Occipital lobe (tissue), 2 donors: Measurements from ENCODE around the gene FOXN3. TPM values are rescaled to one million over a fixed set of nuclear protein-coding genes. Genes with fewer than 3 reads are reported as not detected.
"Not testable (repeated sequence)": the region's sequence is repeated elsewhere in the genome, so short reads cannot be mapped to it uniquely, and the experiment has no call there.

Experiments
- DNase-seq: peaks from one replicate; lab custom pipeline; 2025; lab: John Stamatoyannopoulos, UW
- total RNA-seq: library from RNA; depleted of rRNA; stranded (reverse); fragments of >200 nt; gene quantifications from one replicate; pipeline ENCODE4 v1.2.3, GENCODE V29; 2014

FOXN3 gene
- total RNA-seq, 1 donor from 2014 or later = 36.8 TPM

- DNase-seq = no peak
Observed at GRCh38 chr14:89171628-89172027, 245.4 kb downstream of the FOXN3 start.

- no peak for DNase-seq
Observed at GRCh38 chr14:89171168-89171567, 245.9 kb downstream of the FOXN3 start.

DNA sequence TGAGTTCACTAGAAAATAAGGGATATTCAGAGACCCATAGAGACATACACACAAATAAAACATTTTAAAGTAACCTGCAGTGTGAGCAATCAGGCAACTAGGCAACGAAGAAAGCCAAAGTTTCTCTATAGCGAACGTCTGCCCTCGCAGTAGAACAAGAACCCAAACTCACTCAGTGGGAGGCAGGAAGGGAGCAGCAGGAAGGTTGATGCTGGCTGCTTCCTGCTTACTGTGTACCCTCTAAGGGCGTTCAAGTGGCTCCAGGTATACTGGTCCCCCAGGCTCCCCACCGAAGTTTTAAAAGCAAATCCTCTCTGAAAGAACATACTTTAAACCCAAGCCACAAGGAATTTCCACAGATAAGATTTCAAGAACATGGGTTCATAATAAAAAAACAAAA is 249.3 kb downstream of the FOXN3 start:
- no peak for DNase-seq

DNA sequence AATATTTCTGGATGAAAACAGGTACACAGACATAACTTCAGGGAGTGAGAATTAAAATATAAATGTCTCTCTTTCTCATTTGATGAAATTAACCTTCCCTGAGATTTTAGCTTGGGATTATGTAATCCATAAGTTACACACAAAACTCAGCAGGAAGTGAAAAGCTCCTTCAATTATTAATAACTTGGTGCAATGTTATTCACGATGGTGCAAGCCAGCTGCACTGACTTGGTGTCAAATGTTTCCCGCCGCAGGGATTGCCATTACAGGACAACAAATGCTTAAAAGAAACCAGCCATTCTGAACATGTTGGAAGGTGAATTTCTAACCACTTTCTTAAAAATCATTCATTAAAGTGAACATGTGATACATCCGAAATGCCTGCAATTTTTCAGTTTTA is 250.4 kb downstream of the FOXN3 start:
- DNase-seq = no peak

GRCh38 chr14:89165189-89166181 is 251.5 kb downstream of the FOXN3 start:
- DNase-seq = no peak

GRCh38 chr14:89164168-89165073 is 252.6 kb downstream of the FOXN3 start:
- DNase-seq = no peak

DNA sequence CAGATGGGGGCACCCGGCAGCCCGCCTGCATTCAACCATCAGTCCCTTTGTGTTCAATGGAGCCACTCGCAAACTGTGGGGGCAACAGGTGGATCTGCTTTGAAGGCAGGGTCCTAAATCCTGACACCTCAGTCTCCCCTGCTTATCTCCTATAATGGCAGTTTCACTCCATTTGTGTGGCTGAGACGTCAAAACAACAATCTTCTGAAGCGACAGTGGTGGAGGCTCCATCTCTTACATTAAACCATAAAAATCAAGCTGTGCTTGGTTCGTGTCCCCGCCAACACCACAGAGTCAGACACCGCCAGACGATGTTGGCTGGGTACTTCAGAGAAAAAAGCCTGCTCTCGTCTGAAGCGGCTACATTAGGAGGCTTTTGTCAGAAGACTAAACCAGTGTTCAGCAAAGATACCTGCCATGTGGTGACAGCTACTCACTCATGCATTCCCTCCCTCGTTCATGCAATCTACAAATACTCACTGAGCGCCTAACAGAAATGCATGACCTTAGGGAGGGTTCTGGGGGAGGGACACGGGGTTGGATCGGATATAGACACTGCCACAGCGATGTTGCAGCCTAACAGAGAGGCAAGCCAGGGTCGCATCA is 253.9 kb downstream of the FOXN3 start:
- no peak for DNase-seq

DNA sequence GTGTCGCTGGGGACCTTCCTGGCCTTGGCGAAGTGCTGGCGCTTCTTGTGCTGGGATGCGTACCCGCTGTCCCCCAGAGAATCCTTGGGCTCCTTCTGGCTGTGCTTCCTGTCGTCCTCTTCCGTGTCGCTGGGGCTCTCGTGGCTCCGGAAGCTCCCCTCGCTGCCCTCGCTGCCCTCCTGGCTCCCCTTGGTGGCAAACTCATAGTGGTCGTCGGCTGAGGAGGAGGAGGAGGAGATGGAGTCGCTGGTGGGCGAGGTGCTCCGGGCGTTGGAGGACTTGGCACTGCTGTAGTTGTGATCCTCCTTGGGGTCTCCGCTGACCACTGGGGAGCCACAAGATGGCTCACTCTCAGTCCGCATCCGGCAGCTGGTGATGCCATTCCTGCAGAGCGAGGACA is 254.4 kb downstream of the FOXN3 start:
- no peak for DNase-seq

DNA sequence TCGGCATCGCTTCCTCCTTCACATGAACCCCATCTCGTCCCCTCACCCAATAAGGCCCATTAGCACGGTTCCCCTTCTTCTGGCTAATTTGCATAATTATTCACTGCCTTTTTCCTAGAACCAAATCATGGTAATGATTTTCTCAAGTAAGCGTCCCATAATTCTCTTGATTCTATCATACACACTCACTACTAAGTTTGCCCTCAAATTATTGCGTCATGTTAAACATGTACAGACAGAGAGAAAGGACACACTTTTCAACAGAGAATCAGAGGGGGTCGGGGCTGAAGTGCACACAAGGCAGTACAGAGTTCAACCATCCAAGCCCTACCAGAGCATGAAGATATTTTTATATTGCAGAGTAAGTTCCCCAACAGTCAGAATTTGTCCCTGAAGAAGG is 256.6 kb downstream of the FOXN3 start:
- DNase-seq = no peak

DNA sequence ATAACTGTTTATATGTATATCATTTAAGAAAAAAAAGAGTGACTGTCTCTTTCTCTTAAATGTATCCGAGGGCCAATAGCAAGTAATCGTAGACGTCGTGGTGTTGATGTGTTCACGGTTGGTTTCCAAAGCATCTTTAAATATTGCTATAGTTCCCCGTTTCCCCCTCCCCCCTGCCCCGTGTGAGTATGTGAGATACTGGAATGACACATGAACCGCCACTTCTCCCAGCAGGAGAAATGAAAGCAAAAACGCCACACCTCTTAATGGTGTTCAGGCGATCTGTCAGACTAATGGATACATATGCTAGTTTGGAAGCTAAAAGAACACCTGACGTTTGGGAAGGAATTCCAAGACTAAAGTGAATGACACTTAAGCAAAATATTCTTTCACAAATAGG is 258.3 kb downstream of the FOXN3 start:
- DNase-seq = no peak

DNA sequence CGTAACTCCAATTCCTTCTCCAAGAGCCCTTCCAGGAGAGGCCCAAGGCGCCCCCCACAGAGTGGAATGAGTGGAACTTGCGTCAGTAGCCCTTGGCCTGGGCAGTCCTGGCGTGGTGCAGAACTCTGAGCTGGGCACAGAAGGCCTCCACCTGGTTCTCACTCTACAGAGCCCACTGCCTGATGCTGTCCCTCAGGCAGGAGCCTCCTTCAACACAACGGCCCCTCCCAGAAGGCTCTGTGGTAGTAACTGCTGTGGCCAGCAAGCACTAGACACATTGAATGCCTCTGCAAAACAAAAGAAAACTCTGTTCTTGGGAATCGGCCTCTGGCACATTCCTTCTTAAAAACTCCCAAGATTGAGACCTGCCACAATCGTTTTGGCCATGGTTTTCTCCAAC is 258.9 kb downstream of the FOXN3 start:
- DNase-seq = not testable (repeated sequence)

DNA sequence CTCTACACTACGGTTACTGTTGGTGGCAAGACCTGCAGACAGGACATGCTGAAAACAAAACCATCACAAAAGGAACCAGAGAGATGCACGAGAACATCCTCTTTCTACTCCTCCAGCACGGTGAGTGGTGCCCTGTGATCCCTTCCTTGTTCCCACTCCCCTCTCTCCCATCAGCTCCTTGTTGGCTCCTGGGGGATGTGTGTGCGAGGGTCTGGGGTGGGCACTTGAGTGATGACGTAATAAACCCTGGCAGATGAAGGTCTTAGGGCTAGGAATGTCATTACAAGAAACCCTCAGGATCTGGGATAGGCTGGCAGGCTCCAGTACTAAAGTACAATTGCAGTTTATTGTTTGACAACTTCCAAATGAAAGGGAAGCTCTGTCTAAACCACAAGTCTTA is 261.5 kb downstream of the FOXN3 start:
- no peak for DNase-seq

GRCh38 chr14:89151693-89152092 is 265.3 kb downstream of the FOXN3 start:
- not testable (repeated sequence) for DNase-seq

GRCh38 chr14:89146274-89146673 is 270.8 kb downstream of the FOXN3 start:
- no peak for DNase-seq

DNA sequence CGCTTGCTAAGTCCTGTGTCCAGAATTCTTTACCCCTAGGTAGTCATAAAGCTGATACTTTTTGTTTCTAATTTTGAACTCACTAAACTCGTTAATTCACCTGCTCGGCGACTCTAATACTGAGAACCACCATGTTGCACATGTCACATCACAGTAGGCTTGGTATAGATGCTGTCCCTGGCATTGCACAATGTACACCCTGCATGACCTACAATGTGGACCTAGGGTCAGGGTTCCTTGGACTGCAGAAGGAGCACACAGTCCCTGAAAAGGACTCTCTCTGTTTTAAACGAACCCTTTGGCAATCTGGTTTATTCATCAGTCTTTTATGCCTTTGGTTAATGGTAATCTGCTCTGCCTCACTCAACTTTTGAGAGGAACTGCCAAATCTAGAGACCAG is 272.4 kb downstream of the FOXN3 start:
- no peak for DNase-seq

- DNase-seq = no peak
Observed at GRCh38 chr14:89144066-89144465, 273.0 kb downstream of the FOXN3 start.

DNA sequence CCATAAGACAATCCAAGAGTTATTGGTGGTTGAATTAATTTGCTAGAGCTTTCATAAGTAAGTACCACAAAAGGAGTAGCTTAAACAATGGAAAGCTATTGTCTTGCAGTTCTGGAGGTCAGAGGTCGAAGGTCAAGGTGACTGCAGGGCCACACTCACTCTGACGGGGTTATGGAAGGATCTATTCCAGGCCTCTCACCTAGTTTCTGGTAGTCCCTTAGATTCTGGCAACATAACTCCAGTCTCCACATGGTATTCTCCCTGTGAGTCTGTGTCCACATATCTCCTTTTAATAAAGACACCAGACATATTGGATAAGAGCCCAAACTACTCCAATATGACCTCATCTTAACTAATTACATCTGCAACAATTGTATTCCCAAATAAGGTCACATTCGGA is 273.4 kb downstream of the FOXN3 start:
- DNase-seq = no peak

DNA sequence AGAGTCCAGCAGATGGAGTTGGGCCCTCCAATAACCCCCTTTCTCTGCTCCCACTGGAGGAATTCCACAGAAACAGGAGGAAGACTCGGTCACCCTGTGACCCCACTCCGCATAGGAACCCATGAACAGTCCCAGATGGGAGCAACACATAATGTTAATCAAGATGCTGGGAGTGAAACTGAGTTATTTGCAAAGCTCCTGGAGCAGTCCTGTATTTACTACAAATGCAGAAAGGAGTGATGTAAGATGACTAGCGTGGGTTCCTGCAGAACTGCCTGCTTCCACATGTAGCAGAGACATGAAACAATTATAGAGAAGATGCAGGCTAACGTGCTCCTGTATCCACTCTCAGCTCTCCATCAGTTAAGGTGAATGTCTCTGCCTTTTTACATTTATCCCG is 274.7 kb downstream of the FOXN3 start:
- DNase-seq = no peak

DNA sequence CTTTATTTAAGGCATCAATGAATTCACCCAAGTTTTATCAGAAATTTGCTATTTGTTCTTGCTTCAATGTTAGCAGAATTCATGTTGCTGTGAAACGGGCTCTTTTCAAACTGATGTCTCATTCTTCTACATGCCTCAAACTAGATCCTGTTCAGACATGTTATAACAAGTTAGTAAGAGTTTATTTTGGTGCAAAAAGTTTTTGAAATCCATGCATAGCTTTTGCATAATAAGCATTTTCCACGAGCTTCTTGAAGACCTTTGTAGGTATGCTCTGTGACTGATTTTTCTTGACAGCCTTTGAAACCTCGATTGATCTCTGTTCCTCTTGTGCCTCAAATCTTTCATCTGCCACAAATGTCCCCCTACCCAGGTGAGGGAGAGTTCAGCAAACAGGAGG is 275.2 kb downstream of the FOXN3 start:
- no peak for DNase-seq

- no peak for DNase-seq
Observed at GRCh38 chr14:89140326-89140725, 276.7 kb downstream of the FOXN3 start.

DNA sequence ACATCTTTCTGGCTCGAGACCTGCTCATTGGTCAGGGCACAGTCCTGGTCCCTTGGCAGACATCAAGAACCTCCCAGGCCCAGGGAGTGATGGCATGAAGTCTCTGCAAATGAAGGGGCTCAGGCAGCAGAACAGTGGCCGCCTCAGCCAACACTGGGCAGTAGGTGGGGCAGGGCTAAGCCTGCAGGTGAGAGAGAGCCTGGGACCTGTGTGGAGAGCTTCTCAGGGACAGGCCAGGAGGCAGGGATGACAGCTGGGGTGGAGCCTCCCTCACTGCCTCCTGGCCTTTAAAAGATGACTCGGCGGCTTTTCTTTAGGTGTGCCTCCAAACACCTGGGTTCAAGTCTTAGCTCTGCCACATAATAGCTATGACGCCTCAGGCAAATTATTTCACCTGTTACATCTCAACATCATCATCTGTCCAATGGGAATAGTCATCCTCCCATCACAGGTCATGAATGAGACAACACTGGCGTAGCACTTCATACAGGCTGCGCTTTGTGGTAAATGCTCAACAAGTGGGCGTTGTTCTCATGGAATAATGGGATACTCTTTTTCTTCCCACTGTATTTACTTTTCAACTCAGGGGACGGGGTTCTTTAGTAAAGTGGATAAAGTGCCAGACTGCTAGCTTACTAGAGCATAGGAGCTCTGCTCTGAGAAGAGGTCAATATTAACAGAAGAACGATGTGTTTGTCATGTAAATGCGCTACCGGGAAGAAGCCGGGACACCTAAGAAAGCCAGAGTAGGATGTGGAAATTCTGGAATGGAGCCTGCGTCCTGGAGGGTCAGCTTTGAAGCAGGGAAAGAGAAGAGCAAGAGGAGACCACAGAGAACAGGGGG is 277.4 kb downstream of the FOXN3 start:
- no peak for DNase-seq
